Fibroblast of lung (primary cell): ENCODE results near the gene IL21R.

Experiments used
- EZH2 ChIP-seq: IDR thresholded peaks from 2 replicates; pipeline ENCODE4 v1.5.1; 2012; ENCODE audit warnings: low read length, control low read depth, mild to moderate bottlenecking; ENCODE audit errors: missing control alignments
- TF ChIP-seq, protein P1 (sequence below), 2 donors: IDR thresholded peaks in 1 of 2; conservative IDR thresholded peaks in 1 of 2; 1 replicate in 1 of 2; 2 replicates in 1 of 2; pipeline ENCODE4 v1.5.1; 2011 to 2012; ENCODE audit warnings: low read length in 2 of 2, control low read depth in 1 of 2, inconsistent platforms in 1 of 2, low read depth in 1 of 2, mild to moderate bottlenecking in 1 of 2

DNA sequence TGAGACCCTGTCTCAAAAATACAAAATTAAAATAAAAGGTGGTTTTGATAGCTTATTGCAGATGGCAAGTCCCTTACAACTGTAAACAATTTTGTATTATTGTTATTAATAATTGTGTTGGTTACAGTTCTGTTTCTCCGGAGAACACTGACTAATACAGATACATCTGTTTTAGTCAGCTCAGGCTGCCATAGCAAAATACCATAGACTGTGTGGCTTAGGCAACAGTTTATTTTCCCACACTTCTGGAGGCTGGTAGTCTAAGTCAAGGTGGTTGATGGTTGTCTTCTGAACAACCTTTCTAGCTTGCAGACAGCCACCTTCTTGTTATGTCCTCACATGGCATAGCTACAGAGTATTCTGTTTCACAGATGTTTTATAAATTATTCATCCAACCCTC lies 14.2 kb upstream of the IL21R start:
- TF ChIP-seq, protein P1, sequence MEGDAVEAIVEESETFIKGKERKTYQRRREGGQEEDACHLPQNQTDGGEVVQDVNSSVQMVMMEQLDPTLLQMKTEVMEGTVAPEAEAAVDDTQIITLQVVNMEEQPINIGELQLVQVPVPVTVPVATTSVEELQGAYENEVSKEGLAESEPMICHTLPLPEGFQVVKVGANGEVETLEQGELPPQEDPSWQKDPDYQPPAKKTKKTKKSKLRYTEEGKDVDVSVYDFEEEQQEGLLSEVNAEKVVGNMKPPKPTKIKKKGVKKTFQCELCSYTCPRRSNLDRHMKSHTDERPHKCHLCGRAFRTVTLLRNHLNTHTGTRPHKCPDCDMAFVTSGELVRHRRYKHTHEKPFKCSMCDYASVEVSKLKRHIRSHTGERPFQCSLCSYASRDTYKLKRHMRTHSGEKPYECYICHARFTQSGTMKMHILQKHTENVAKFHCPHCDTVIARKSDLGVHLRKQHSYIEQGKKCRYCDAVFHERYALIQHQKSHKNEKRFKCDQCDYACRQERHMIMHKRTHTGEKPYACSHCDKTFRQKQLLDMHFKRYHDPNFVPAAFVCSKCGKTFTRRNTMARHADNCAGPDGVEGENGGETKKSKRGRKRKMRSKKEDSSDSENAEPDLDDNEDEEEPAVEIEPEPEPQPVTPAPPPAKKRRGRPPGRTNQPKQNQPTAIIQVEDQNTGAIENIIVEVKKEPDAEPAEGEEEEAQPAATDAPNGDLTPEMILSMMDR (conservative IDR thresholded peaks at IDR 0.05 in 1 of 2, IDR thresholded peaks at IDR 0.05 in 1 of 2; ENCODE audit: low read depth in 1 of 2, low read length in 2 of 2): no peak
- TF ChIP-seq EZH2: no peak
